OCI-LY1 (cell line): ENCODE data around the gene CCDC83.

Source experiments
- H2AFZ ChIP-seq: fragments of 200-600 bp; sonication (generic), shearing (Covaris generic); 2 replicates; pipeline ENCODE4 v1.6.0; 2014; ENCODE audit warnings: antibody characterized with exemption, mild to moderate bottlenecking, low read length
- H3F3A ChIP-seq: fragments of 200-600 bp; sonication (generic), shearing (Covaris generic); 2 replicates; pipeline ENCODE4 v1.6.0; 2014; ENCODE audit warnings: mild to moderate bottlenecking, antibody characterized with exemption, low read length, moderate library complexity; ENCODE audit not compliant: insufficient read depth
- H3K27ac ChIP-seq: fragments of 200-600 bp; sonication (generic); 2 replicates; pipeline ENCODE4 v1.5.1; 2014; ENCODE audit warnings: low read length, mixed run types, mild to moderate bottlenecking, low read depth; ENCODE audit not compliant: poor library complexity, severe bottlenecking
- H3K27me3 ChIP-seq: fragments of 200-600 bp; sonication (generic); 2 replicates; pipeline ENCODE4 v1.6.0; 2014; ENCODE audit warnings: antibody characterized with exemption, mild to moderate bottlenecking, low read length, moderate library complexity; ENCODE audit not compliant: insufficient read depth
- H3K36me3 ChIP-seq: fragments of 200-600 bp; sonication (generic); 2 replicates; pipeline ENCODE4 v1.6.1; 2014; ENCODE audit warnings: mild to moderate bottlenecking, antibody characterized with exemption, low read length, moderate library complexity, mixed read lengths; ENCODE audit not compliant: insufficient read depth
- H3K4me1 ChIP-seq: fragments of 200-600 bp; sonication (generic); 2 replicates; pipeline ENCODE4 v1.5.1; 2014; ENCODE audit warnings: mild to moderate bottlenecking, low read length, moderate library complexity; ENCODE audit not compliant: insufficient read depth, severe bottlenecking
- H3K4me2 ChIP-seq: fragments of 200-600 bp; sonication (generic), shearing (Covaris generic); 2 replicates; pipeline ENCODE4 v1.6.1; 2014; ENCODE audit warnings: low read length
- H3K4me3 ChIP-seq: fragments of 200-600 bp; sonication (generic); 2 replicates; pipeline ENCODE4 v1.5.1; 2014; ENCODE audit warnings: low read length, low read depth, mild to moderate bottlenecking, mixed read lengths; ENCODE audit not compliant: poor library complexity, severe bottlenecking
- H3K79me2 ChIP-seq: fragments of 200-600 bp; shearing (Covaris generic); 2 replicates; pipeline ENCODE4 v1.6.1; 2016; ENCODE audit warnings: mixed run types, low read length, mixed read lengths; ENCODE audit not compliant: insufficient read depth
- H3K9ac ChIP-seq: fragments of 200-600 bp; sonication (generic), shearing (Covaris generic); 2 replicates; pipeline ENCODE4 v1.6.1; 2014; ENCODE audit warnings: mild to moderate bottlenecking, low read length, mixed read lengths
- H3K9me2 ChIP-seq: fragments of 200-600 bp; sonication (generic), shearing (Covaris generic); 2 replicates; pipeline ENCODE4 v1.6.1; 2014; ENCODE audit warnings: low read depth, mild to moderate bottlenecking, low read length, mixed read lengths
- H3K9me3 ChIP-seq: fragments of 200-600 bp; shearing (Covaris generic); 2 replicates; pipeline ENCODE4 v1.6.1; 2014; ENCODE audit warnings: low read length, mixed read lengths
- H4K20me1 ChIP-seq: fragments of 200-600 bp; sonication (generic), shearing (Covaris generic); 2 replicates; pipeline ENCODE4 v1.6.0; 2016; ENCODE audit warnings: mild to moderate bottlenecking, low read length; ENCODE audit not compliant: insufficient read depth
- EZH2 ChIP-seq: fragments of 200-600 bp; sonication (generic), shearing (Covaris generic); IDR thresholded peaks from 2 replicates; pipeline ENCODE4 v1.8.0; 2017; ENCODE audit warnings: borderline replicate concordance, mixed run types, mild to moderate bottlenecking, antibody characterized with exemption, low read length, moderate library complexity, mixed read lengths
- TF ChIP-seq, protein P1 (sequence below): fragments of 200-600 bp; sonication (generic), shearing (Covaris generic); IDR thresholded peaks from 2 replicates; pipeline ENCODE4 v1.5.1; 2017; ENCODE audit warnings: mild to moderate bottlenecking, antibody characterized with exemption, low read length, moderate library complexity, mixed read lengths

CCDC83 gene

DNA sequence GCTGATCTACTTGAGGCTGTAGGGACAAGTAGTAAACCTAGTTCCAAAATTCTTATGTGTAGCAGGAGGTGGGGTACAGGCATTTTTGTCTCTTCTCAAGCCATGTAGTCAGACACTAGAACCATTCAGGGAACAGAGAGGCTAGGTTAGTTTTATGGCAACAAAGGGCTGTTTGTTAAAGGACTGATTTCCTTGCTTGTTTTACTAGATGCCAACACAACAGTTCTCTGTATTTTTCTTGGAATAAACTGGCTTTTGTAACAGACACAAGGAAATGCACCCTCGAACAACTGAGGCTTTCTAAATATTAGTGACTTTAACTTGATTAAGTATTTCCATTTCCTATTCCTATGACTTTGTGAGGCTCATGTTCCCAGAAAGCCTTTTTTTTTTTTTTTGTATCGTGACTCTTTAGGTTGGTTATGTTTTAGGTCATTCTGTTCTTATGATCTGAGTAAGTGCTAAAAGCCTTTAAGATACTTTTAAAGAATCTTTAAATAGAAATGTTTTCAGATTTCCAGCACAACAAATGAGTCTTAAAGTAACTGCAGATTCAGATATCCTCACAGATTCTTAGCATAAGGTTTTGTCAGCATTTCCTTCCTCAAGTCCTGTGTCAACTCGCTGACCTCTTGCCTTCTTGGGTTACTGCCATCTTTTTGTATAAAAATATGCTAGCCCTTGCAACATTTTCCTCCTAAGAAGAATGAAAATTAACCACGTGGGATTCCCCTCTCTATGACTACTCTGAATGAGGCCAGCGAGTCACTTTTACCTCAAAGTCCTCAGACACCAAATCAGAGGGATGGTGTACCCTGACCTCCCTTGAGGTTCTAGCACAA lies 92.5 kb downstream of the CCDC83 start:
- H3F3A ChIP-seq = no peaks in the 10 kb centered on the region
- no peak overlapping the region for H3K4me2 ChIP-seq
- H3K79me2 ChIP-seq = no peaks in the 10 kb centered on the region
- H3K4me1 ChIP-seq = no peaks in the 10 kb centered on the region
- no peak overlapping the region for H3K4me3 ChIP-seq
- no peak overlapping the region for H3K27ac ChIP-seq
- no peaks in the 10 kb centered on the region for H3K27me3 ChIP-seq
- no peaks in the 10 kb centered on the region for H3K36me3 ChIP-seq
- no peak overlapping the region for H3K9ac ChIP-seq
- no peak overlapping the region for H2AFZ ChIP-seq
- no peaks in the 10 kb centered on the region for H4K20me1 ChIP-seq
- H3K9me2 ChIP-seq = no peaks in the 10 kb centered on the region
- TF ChIP-seq, protein P1, sequence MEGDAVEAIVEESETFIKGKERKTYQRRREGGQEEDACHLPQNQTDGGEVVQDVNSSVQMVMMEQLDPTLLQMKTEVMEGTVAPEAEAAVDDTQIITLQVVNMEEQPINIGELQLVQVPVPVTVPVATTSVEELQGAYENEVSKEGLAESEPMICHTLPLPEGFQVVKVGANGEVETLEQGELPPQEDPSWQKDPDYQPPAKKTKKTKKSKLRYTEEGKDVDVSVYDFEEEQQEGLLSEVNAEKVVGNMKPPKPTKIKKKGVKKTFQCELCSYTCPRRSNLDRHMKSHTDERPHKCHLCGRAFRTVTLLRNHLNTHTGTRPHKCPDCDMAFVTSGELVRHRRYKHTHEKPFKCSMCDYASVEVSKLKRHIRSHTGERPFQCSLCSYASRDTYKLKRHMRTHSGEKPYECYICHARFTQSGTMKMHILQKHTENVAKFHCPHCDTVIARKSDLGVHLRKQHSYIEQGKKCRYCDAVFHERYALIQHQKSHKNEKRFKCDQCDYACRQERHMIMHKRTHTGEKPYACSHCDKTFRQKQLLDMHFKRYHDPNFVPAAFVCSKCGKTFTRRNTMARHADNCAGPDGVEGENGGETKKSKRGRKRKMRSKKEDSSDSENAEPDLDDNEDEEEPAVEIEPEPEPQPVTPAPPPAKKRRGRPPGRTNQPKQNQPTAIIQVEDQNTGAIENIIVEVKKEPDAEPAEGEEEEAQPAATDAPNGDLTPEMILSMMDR = no peak
- no peak for TF ChIP-seq EZH2
- H3K9me3 ChIP-seq = 0 out of 2 replicates have a peak, but pooled peaks cover 5% of the 10 kb centered on the region

DNA sequence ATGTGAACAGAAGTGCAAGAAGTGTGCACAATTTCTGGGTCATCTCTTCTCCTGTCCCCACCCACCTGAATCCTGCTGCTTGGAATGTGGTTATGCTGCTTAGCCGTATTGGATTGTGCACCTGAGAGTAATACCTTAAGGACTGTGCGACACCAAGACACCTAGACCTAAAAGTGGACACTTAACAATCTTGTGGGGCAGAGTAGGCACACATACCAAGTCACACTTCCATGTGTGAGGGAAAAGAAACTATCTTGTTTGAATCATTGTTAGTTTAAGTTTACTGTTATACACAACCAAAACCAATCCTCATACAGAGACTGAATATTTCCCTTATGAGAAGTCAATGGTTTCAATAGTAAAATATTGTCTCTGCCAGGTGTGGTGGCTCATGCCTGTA lies 93.7 kb downstream of the CCDC83 start:
- no peaks in the 10 kb centered on the region for H3K27me3 ChIP-seq
- TF ChIP-seq, protein P1 = no peak
- no peak for TF ChIP-seq EZH2
- no peaks in the 10 kb centered on the region for H3K9me2 ChIP-seq
- no peaks in the 10 kb centered on the region for H3F3A ChIP-seq
- no peaks in the 10 kb centered on the region for H4K20me1 ChIP-seq
- H2AFZ ChIP-seq = no peak overlapping the region
- no peak overlapping the region for H3K27ac ChIP-seq
- H3K36me3 ChIP-seq = peaks cover 7% of the 10 kb centered on the region
- H3K4me2 ChIP-seq = no peak overlapping the region
- H3K9me3 ChIP-seq = peaks cover 12% of the 10 kb centered on the region; the same call in 1 of the 2 replicates
- no peaks in the 10 kb centered on the region for H3K79me2 ChIP-seq
- H3K4me1 ChIP-seq = no peaks in the 10 kb centered on the region
- no peak overlapping the region for H3K9ac ChIP-seq
- H3K4me3 ChIP-seq = no peak overlapping the region

DNA sequence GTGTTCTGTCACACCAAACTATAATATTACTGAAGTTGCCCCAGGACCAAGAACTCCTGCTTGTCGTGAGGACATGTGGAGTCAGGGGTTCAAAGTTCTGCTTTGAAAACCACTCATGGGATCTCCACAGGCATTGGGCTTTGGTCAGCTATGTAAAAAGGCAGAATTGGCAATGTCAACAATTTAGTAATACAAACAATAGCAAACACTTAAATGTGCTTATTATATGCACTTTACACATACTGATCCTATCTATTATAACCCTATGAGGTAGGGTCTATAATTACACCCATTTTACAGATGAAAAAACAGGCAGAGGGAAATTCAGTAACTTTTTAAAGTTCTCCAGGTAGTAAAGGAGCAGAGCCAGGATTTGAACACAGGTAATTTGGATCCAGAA lies 94.6 kb downstream of the CCDC83 start:
- no peak overlapping the region for H3K9ac ChIP-seq
- no peaks in the 10 kb centered on the region for H3K79me2 ChIP-seq
- H3F3A ChIP-seq = no peaks in the 10 kb centered on the region
- H3K27me3 ChIP-seq = no peaks in the 10 kb centered on the region
- no peaks in the 10 kb centered on the region for H4K20me1 ChIP-seq
- no peak overlapping the region for H2AFZ ChIP-seq
- no peaks in the 10 kb centered on the region for H3K4me1 ChIP-seq
- no peak overlapping the region for H3K4me2 ChIP-seq
- H3K4me3 ChIP-seq = no peak overlapping the region
- peaks cover 12% of the 10 kb centered on the region; the same call in 1 of the 2 replicates for H3K9me3 ChIP-seq
- TF ChIP-seq, protein P1 = no peak
- TF ChIP-seq EZH2 = no peak
- no peaks in the 10 kb centered on the region for H3K9me2 ChIP-seq
- peaks cover 15% of the 10 kb centered on the region for H3K36me3 ChIP-seq
- no peak overlapping the region for H3K27ac ChIP-seq
